HepG2 (cell line): Measurements from ENCODE around the gene CDK3. TPM values are rescaled to one million over a fixed set of nuclear protein-coding genes. Genes with fewer than 3 reads are reported as not detected.

ENCODE experiments used
- DR1 ChIP-seq: sonication (generic); formaldehyde crosslinking; IDR thresholded peaks from 2 replicates; pipeline ENCODE4 v1.8.0; 2021; ENCODE audit warnings: mild to moderate bottlenecking, missing genetic modification reagents, inconsistent platforms
- FOXA3 ChIP-seq: IDR thresholded peaks from 2 replicates; pipeline ENCODE4 v1.6.1; 2016; ENCODE audit warnings: missing genetic modification reagents, missing compliant biosample characterization
- ZNF329 ChIP-seq: sonication (generic); formaldehyde crosslinking; IDR thresholded peaks from 2 replicates; pipeline ENCODE4 v1.9.0; 2021; ENCODE audit warnings: low read depth, mild to moderate bottlenecking, missing genetic modification reagents
- ZNF619 ChIP-seq: sonication (generic); formaldehyde crosslinking; IDR thresholded peaks from 2 replicates; pipeline ENCODE4 v1.4.0; 2020; ENCODE audit warnings: mild to moderate bottlenecking, missing genetic modification reagents
- ZNF777 ChIP-seq: sonication (generic); formaldehyde crosslinking; IDR thresholded peaks from 2 replicates; pipeline ENCODE4 v1.4.0; 2020; ENCODE audit warnings: missing genetic modification reagents
- ZSCAN9 ChIP-seq: IDR thresholded peaks from 2 replicates; pipeline ENCODE4 v1.6.1; 2016; ENCODE audit warnings: borderline replicate concordance
- polyA plus RNA-seq, 8 experiments: library from polyadenylated mRNA; depleted of rRNA in 3 of 8; stranded (reverse) in 7 of 8; unstranded in 1 of 8; fragments of >200 nt; fragmentation: Illumina TruSeq in 4 of 8; extraction: Trizol in 4 of 8; gene quantifications; 2 replicates each; pipeline versions ENCODE4 v1.2.1 to v1.2.3, GENCODE V29; 2011 to 2016; ENCODE audit warnings: low read depth in 4 of 8, missing spikeins in 1 of 8, mixed read lengths in 1 of 8; ENCODE audit not compliant: insufficient read depth in 1 of 8
- total RNA-seq, 5 experiments: library from RNA; depleted of rRNA; stranded (reverse); fragments of >200 nt; fragmentation: Illumina TruSeq; extraction: Trizol; gene quantifications; 2 replicates each; pipeline ENCODE4 v1.2.3, GENCODE V29; 2016; ENCODE audit warnings: low read depth in 1 of 5
- TF ChIP-seq, protein P1 (sequence below): conservative IDR thresholded peaks from 2 replicates; pipeline ENCODE4 v1.6.1; 2018; ENCODE audit warnings: missing genetic modification reagents
- TF ChIP-seq, protein P2 (sequence below), 2 experiments: sonication (generic) in 1 of 2; formaldehyde crosslinking in 1 of 2; IDR thresholded peaks; 2 replicates each; pipeline versions ENCODE4 v1.6.1 to v1.9.0; 2014 to 2022; ENCODE audit warnings: antibody characterized with exemption in 1 of 2, borderline replicate concordance in 1 of 2, inconsistent platforms in 1 of 2, low read depth in 1 of 2, missing genetic modification reagents in 1 of 2
- TF ChIP-seq, protein P3 (sequence below): sonication (generic); formaldehyde crosslinking; IDR thresholded peaks from 2 replicates; pipeline ENCODE4 v1.4.0; 2020; ENCODE audit warnings: missing genetic modification reagents
- TF ChIP-seq, protein P4 (sequence below): sonication (generic); formaldehyde crosslinking; IDR thresholded peaks from 2 replicates; pipeline ENCODE4 v1.4.0; 2020; ENCODE audit warnings: missing genetic modification reagents, borderline replicate concordance
- TF ChIP-seq, protein P5 (sequence below): sonication (generic); formaldehyde crosslinking; IDR thresholded peaks from 2 replicates; pipeline ENCODE4 v1.4.0; 2020; ENCODE audit warnings: missing genetic modification reagents, borderline replicate concordance

Gene CDK3
- total and polyA plus RNA-seq, 2 of the 13 experiments (the other 11 are each of a cell fraction or from before 2014, with no cell fraction given), result 5.8 to 11.4 TPM

DNA sequence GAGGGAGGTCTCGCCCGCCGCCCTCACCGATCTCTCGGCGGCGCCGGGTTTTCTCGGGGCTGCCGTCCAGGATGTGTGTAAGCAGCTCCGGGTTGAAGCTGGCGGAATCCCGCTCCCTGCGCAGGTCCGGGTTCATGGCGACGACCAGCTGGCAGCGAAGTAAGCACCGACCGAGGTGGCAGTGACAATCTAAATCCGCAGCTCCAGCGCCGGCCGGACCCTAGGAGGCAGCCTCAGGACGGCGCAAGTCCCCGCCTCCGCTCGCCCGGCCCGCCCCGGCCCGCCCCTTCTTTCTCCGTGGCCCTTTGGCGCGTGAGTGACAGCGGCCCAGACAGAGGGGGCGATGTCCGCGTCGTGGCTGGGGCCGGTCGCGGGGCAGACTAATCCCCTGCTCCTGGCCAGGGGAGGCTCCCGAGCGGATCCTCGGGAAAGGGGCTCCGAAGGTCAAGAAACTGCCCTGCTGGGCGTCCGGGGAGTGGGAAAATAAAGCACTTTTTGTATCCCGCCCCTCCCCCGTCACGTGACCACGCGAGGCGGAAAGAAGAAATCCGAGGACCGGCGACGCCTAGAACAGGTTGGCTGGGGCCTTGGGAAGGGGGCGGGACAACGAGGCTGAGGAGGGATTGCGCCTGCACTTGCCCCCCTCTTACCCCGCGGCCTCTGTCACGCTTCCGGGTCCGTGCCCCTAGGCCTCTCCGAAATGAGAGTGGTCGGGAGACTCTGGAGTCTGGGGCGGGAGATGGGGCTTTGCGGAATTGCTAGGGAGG, 21.5 kb upstream of the CDK3 start, which contains the start of the genes ACOX1 and TEN1 (continued):
- TF ChIP-seq DR1 (peak; percentile 82), FOXA3 (CRISPR knock-in tag) (peak; percentile 36), ZSCAN9 (CRISPR knock-in tag) (peak; percentile 83), ZNF619 (no peak), ZNF329 (no peak), ZNF777 (CRISPR knock-in tag) (peak; percentile 49; the same call in 1 of the 2 replicates)
- TF ChIP-seq, protein P1, sequence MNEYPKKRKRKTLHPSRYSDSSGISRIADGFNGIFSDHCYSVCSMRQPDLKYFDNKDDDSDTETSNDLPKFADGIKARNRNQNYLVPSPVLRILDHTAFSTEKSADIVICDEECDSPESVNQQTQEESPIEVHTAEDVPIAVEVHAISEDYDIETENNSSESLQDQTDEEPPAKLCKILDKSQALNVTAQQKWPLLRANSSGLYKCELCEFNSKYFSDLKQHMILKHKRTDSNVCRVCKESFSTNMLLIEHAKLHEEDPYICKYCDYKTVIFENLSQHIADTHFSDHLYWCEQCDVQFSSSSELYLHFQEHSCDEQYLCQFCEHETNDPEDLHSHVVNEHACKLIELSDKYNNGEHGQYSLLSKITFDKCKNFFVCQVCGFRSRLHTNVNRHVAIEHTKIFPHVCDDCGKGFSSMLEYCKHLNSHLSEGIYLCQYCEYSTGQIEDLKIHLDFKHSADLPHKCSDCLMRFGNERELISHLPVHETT, result peak; percentile 65
- TF ChIP-seq, protein P2, sequence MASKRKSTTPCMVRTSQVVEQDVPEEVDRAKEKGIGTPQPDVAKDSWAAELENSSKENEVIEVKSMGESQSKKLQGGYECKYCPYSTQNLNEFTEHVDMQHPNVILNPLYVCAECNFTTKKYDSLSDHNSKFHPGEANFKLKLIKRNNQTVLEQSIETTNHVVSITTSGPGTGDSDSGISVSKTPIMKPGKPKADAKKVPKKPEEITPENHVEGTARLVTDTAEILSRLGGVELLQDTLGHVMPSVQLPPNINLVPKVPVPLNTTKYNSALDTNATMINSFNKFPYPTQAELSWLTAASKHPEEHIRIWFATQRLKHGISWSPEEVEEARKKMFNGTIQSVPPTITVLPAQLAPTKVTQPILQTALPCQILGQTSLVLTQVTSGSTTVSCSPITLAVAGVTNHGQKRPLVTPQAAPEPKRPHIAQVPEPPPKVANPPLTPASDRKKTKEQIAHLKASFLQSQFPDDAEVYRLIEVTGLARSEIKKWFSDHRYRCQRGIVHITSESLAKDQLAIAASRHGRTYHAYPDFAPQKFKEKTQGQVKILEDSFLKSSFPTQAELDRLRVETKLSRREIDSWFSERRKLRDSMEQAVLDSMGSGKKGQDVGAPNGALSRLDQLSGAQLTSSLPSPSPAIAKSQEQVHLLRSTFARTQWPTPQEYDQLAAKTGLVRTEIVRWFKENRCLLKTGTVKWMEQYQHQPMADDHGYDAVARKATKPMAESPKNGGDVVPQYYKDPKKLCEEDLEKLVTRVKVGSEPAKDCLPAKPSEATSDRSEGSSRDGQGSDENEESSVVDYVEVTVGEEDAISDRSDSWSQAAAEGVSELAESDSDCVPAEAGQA (IDR thresholded peaks at IDR 0.05; ENCODE audit: low read depth), result no peak; the same call in 1 of the 2 replicates
- TF ChIP-seq, protein P2 (CRISPR knock-in tag; IDR thresholded peaks at IDR 0.05; ENCODE audit: borderline replicate concordance), result peak; percentile 80; the same call in 1 of the 2 replicates
- TF ChIP-seq, protein P3, sequence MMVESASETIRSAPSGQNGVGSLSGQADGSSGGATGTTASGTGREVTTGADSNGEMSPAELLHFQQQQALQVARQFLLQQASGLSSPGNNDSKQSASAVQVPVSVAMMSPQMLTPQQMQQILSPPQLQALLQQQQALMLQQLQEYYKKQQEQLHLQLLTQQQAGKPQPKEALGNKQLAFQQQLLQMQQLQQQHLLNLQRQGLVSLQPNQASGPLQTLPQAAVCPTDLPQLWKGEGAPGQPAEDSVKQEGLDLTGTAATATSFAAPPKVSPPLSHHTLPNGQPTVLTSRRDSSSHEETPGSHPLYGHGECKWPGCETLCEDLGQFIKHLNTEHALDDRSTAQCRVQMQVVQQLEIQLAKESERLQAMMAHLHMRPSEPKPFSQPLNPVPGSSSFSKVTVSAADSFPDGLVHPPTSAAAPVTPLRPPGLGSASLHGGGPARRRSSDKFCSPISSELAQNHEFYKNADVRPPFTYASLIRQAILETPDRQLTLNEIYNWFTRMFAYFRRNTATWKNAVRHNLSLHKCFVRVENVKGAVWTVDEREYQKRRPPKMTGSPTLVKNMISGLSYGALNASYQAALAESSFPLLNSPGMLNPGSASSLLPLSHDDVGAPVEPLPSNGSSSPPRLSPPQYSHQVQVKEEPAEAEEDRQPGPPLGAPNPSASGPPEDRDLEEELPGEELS (CRISPR knock-in tag), result peak; percentile 75
- TF ChIP-seq, protein P4, sequence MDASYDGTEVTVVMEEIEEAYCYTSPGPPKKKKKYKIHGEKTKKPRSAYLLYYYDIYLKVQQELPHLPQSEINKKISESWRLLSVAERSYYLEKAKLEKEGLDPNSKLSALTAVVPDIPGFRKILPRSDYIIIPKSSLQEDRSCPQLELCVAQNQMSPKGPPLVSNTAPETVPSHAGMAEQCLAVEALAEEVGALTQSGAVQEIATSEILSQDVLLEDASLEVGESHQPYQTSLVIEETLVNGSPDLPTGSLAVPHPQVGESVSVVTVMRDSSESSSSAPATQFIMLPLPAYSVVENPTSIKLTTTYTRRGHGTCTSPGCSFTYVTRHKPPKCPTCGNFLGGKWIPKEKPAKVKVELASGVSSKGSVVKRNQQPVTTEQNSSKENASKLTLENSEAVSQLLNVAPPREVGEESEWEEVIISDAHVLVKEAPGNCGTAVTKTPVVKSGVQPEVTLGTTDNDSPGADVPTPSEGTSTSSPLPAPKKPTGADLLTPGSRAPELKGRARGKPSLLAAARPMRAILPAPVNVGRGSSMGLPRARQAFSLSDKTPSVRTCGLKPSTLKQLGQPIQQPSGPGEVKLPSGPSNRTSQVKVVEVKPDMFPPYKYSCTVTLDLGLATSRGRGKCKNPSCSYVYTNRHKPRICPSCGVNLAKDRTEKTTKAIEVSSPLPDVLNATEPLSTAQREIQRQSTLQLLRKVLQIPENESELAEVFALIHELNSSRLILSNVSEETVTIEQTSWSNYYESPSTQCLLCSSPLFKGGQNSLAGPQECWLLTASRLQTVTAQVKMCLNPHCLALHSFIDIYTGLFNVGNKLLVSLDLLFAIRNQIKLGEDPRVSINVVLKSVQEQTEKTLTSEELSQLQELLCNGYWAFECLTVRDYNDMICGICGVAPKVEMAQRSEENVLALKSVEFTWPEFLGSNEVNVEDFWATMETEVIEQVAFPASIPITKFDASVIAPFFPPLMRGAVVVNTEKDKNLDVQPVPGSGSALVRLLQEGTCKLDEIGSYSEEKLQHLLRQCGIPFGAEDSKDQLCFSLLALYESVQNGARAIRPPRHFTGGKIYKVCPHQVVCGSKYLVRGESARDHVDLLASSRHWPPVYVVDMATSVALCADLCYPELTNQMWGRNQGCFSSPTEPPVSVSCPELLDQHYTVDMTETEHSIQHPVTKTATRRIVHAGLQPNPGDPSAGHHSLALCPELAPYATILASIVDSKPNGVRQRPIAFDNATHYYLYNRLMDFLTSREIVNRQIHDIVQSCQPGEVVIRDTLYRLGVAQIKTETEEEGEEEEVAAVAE (CRISPR knock-in tag), result no peak; the same call in 1 of the 2 replicates
- TF ChIP-seq, protein P5, sequence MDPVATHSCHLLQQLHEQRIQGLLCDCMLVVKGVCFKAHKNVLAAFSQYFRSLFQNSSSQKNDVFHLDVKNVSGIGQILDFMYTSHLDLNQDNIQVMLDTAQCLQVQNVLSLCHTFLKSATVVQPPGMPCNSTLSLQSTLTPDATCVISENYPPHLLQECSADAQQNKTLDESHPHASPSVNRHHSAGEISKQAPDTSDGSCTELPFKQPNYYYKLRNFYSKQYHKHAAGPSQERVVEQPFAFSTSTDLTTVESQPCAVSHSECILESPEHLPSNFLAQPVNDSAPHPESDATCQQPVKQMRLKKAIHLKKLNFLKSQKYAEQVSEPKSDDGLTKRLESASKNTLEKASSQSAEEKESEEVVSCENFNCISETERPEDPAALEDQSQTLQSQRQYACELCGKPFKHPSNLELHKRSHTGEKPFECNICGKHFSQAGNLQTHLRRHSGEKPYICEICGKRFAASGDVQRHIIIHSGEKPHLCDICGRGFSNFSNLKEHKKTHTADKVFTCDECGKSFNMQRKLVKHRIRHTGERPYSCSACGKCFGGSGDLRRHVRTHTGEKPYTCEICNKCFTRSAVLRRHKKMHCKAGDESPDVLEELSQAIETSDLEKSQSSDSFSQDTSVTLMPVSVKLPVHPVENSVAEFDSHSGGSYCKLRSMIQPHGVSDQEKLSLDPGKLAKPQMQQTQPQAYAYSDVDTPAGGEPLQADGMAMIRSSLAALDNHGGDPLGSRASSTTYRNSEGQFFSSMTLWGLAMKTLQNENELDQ (CRISPR knock-in tag), result no peak
